ENCODE data around the gene NTPCR. TPM values are rescaled to one million over a fixed set of nuclear protein-coding genes. Genes with fewer than 3 reads are reported as not detected.

The NTPCR gene
- total and polyA plus RNA-seq, 9 donors, result 17.5 to 46.5 (median 37.6) TPM

- H3K36me3 ChIP-seq, result no peaks in the 10 kb centered on the region
- no peak overlapping the region for H3K4me3 ChIP-seq
- peaks cover 1% of the 10 kb centered on the region for H3K4me1 ChIP-seq (ENCODE audit: insufficient read depth)
- DNase-seq, result no peak
- TF ChIP-seq POLR2A (IDR thresholded peaks at IDR 0.05) (no peak), EP300 (IDR thresholded peaks at IDR 0.05) (no peak), CTCF (IDR thresholded peaks at IDR 0.05) (no peak)
- no peaks in the 10 kb centered on the region for H3K27me3 ChIP-seq
- intact Hi-C loops (cut with DNase I), result no loop called here
- no peaks in the 10 kb centered on the region for H3K9me3 ChIP-seq
- H3K27ac ChIP-seq, result no peak overlapping the region
- WGBS, 3 donors, result 15 to 41% (median 35%) methylated on average over 3 of the region's 3 CpGs
Observed at GRCh38 chr1:233031521-233031920, 81.1 kb downstream of the NTPCR start.

- intact Hi-C loops (cut with DNase I), result loop anchor here in 1 of 4 donors (1.0 kb wide), 1 partner anchor 39 kb away; no protein-coding TSS in a partner anchor
- TF ChIP-seq CTCF (IDR thresholded peaks at IDR 0.05) (no peak), EP300 (IDR thresholded peaks at IDR 0.05) (no peak), POLR2A (IDR thresholded peaks at IDR 0.05) (no peak)
- no peak overlapping the region for H3K4me3 ChIP-seq
- no peak overlapping the region for H3K27ac ChIP-seq
- H3K4me1 ChIP-seq (ENCODE audit: insufficient read depth), result peaks cover 1% of the 10 kb centered on the region
- H3K9me3 ChIP-seq, result no peaks in the 10 kb centered on the region
- 59 to 68% (median 61%) methylated on average over 4 of the region's 4 CpGs for WGBS, 3 donors
- no peak for DNase-seq
- no peaks in the 10 kb centered on the region for H3K36me3 ChIP-seq
- no peaks in the 10 kb centered on the region for H3K27me3 ChIP-seq
Observed at GRCh38 chr1:233032916-233033315, 82.5 kb downstream of the NTPCR start.

GRCh38 chr1:233033361-233033760 lies 83.0 kb downstream of the NTPCR start:
- intact Hi-C loops (cut with DNase I), result no loop called here
- DNase-seq, result no peak
- no peaks in the 10 kb centered on the region for H3K9me3 ChIP-seq
- H3K27me3 ChIP-seq, result no peaks in the 10 kb centered on the region
- H3K4me3 ChIP-seq, result no peak overlapping the region
- TF ChIP-seq EP300 (IDR thresholded peaks at IDR 0.05) (no peak), CTCF (IDR thresholded peaks at IDR 0.05) (no peak), POLR2A (IDR thresholded peaks at IDR 0.05) (no peak)
- no peaks in the 10 kb centered on the region for H3K36me3 ChIP-seq
- 34 to 66% (median 48%) methylated on average over 3 of the region's 3 CpGs for WGBS, 3 donors
- H3K27ac ChIP-seq, result no peak overlapping the region
- peaks cover 1% of the 10 kb centered on the region for H3K4me1 ChIP-seq (ENCODE audit: insufficient read depth)

Other genes with a start within 250 kb of the NTPCR start
- gene MAP10, start 145.2 kb upstream of the NTPCR start, total RNA-seq, result 1 to 10 TPM; 2.0 to 4.6 (median 2.7) TPM
- gene MAP10, start 145.2 kb upstream of the NTPCR start, polyA plus RNA-seq, result 1 to 10 TPM; 1.9 to 2.1 TPM